K562 (cell line): ENCODE data around the gene RASGRP1. TPM values are rescaled to one million over a fixed set of nuclear protein-coding genes. Genes with fewer than 3 reads are reported as not detected.

Experiments used
- ATAC-seq: fragments of 200-7000 bp; cut with Tn5 transposase; 3 replicates; pipeline ENCODE4 v1.9.1; 2020; ENCODE audit warnings: moderate library complexity
- BruUV-seq: library from RNA; stranded (reverse); fragments of 400-500 nt; replicated peaks from 2 replicates; lab custom pipeline; 2021; lab: Mats Ljungman, UMichigan
- CTCF ChIA-PET: fragments of 300-600 bp; formaldehyde crosslinking; extraction: SDS; loops from one replicate; lab custom pipeline; 2021; ENCODE audit warnings: low intra/inter-chr PET ratio; lab: Yijun Ruan, JAX
- POLR2A ChIA-PET: fragments of 300-600, 350-650 bp; sonication (Branson Sonifier 250); formaldehyde crosslinking; extraction: SDS; loops from one replicate; lab custom pipeline; 2021; ENCODE audit warnings: antibody characterized with exemption, inconsistent platforms; lab: Yijun Ruan, JAX
- DNase-seq, 4 experiments: peaks; one replicate each; pipeline versions ENCODE4 v3.0.0 to v3.0.0-alpha.2; 2011 to 2018; ENCODE audit warnings: low spot score in 3 of 4, mixed read lengths in 3 of 4; ENCODE audit errors: extremely low read depth in 1 of 4
- FAIRE-seq: peaks from 2 replicates; lab custom pipeline; 2011; peaks lifted over from hg19 to GRCh38; lab: Jason Lieb, UNC
- H2AFZ ChIP-seq: 2 replicates; pipeline ENCODE4 v1.6.0; 2011; ENCODE audit warnings: low read depth, low read length, control low read depth, inconsistent platforms
- H3K27ac ChIP-seq: fragments of 200-600 bp; 3 replicates; pipeline ENCODE4 v1.8.0; 2011; ENCODE audit warnings: low read depth, mild to moderate bottlenecking, control low read depth, inconsistent platforms, low read length, moderate library complexity, mixed read lengths; ENCODE audit errors: extremely low read depth
- H3K27me3 ChIP-seq, 2 experiments: fragments of 300-600 bp in 1 of 2; 2 replicates in 1 of 2; 3 replicates in 1 of 2; pipeline versions ENCODE4 v1.6.0 to v1.8.0; 2011; ENCODE audit warnings: inconsistent platforms in 2 of 2, low read length in 2 of 2, mild to moderate bottlenecking in 1 of 2, mixed read lengths in 1 of 2, moderate library complexity in 1 of 2; ENCODE audit not compliant: control insufficient read depth in 2 of 2, insufficient read depth in 2 of 2
- H3K36me3 ChIP-seq: fragments of 300-600 bp; 3 replicates; pipeline ENCODE4 v1.8.0; 2011; ENCODE audit warnings: mild to moderate bottlenecking, low read length, inconsistent platforms; ENCODE audit not compliant: control insufficient read depth, insufficient read depth
- H3K4me1 ChIP-seq, 2 experiments: fragments of 200-600 bp in 1 of 2; replicated peaks in 1 of 2; 2 replicates in 1 of 2; 3 replicates in 1 of 2; pipeline versions ENCODE4 v1.5.1 to v1.8.0; 2011; ENCODE audit warnings: inconsistent platforms in 2 of 2, low read length in 2 of 2, mild to moderate bottlenecking in 1 of 2, mixed read lengths in 1 of 2, moderate library complexity in 1 of 2; ENCODE audit not compliant: control insufficient read depth in 2 of 2, insufficient read depth in 2 of 2
- H3K4me2 ChIP-seq: 2 replicates; pipeline ENCODE4 v1.6.1; 2011; ENCODE audit warnings: low read length, control low read depth, inconsistent platforms, mixed read lengths; ENCODE audit not compliant: insufficient read depth
- H3K4me3 ChIP-seq: fragments of 200-600 bp; sonication (generic), shearing (Covaris generic); 2 replicates; pipeline ENCODE4 v1.5.1; 2016; ENCODE audit warnings: control low read depth, inconsistent platforms
- H3K79me2 ChIP-seq: fragments of 200-600 bp; 3 replicates; pipeline ENCODE4 v1.8.0; 2011; ENCODE audit warnings: low read length, inconsistent platforms; ENCODE audit not compliant: control insufficient read depth, insufficient read depth
- H3K9ac ChIP-seq, 2 experiments: 2 replicates each; pipeline versions ENCODE4 v1.6.0 to v1.6.1; 2011; ENCODE audit warnings: low read depth in 2 of 2, low read length in 2 of 2, control low read depth in 1 of 2, inconsistent platforms in 1 of 2, mild to moderate bottlenecking in 1 of 2, mixed read lengths in 1 of 2; ENCODE audit not compliant: insufficient read depth in 1 of 2
- H3K9me1 ChIP-seq: one replicate; pipeline ENCODE4 v1.6.0; 2011; ENCODE audit warnings: inconsistent platforms, mild to moderate bottlenecking, low read length, moderate library complexity; ENCODE audit not compliant: control insufficient read depth, insufficient read depth
- H3K9me3 ChIP-seq: replicated peaks from 2 replicates; pipeline ENCODE4 v1.5.1; 2011; ENCODE audit warnings: low read depth, low read length, inconsistent platforms; ENCODE audit not compliant: control insufficient read depth, insufficient read depth
- H4K20me1 ChIP-seq: replicated peaks from 2 replicates; pipeline ENCODE4 v1.6.1; 2011; ENCODE audit warnings: low read length, inconsistent platforms, mixed read lengths; ENCODE audit not compliant: control insufficient read depth, insufficient read depth
- IRF2 ChIP-seq: sonication (generic); formaldehyde crosslinking; IDR thresholded peaks from 2 replicates; pipeline ENCODE4 v1.8.1; 2022; ENCODE audit warnings: mild to moderate bottlenecking, missing genetic modification reagents
- NEUROD1 ChIP-seq: fragments of 150-350 bp; IDR thresholded peaks from 2 replicates; pipeline ENCODE4 v1.6.1; 2014; ENCODE audit warnings: borderline replicate concordance, low read length, low read depth; ENCODE audit not compliant: partially characterized antibody
- NFIC ChIP-seq: fragments of 450-650 bp; IDR thresholded peaks from 2 replicates; pipeline ENCODE4 v1.6.1; 2017; ENCODE audit warnings: mild to moderate bottlenecking, inconsistent platforms
- NKRF ChIP-seq: fragments of 450-650 bp; IDR thresholded peaks from 2 replicates; pipeline ENCODE4 v1.6.1; 2016; ENCODE audit warnings: borderline replicate concordance
- NR3C1 ChIP-seq: sonication (generic); formaldehyde crosslinking; IDR thresholded peaks from 2 replicates; pipeline ENCODE4 v1.8.1; 2022; ENCODE audit warnings: missing genetic modification reagents
- SMARCA4 ChIP-seq: fragments of 450-650 bp; IDR thresholded peaks from 2 replicates; pipeline ENCODE4 v1.6.1; 2016
- TSC22D4 ChIP-seq: fragments of 450-650 bp; IDR thresholded peaks from 2 replicates; pipeline ENCODE4 v1.6.1; 2016; ENCODE audit warnings: missing genetic modification characterization, missing biosample characterization, control low read depth
- ZNF232 ChIP-seq: sonication (generic); formaldehyde crosslinking; IDR thresholded peaks from 2 replicates; pipeline ENCODE4 v1.8.0; 2022; ENCODE audit warnings: mild to moderate bottlenecking, missing genetic modification reagents
- ZNF699 ChIP-seq: fragments of 250-450 bp; sonication (Bioruptor Pico); IDR thresholded peaks from 2 replicates; pipeline ENCODE4 v1.8.0; 2021; ENCODE audit warnings: mild to moderate bottlenecking, moderate library complexity; ENCODE audit not compliant: insufficient replicate concordance
- ZSCAN29 ChIP-seq: fragments of 450-650 bp; IDR thresholded peaks from 2 replicates; pipeline ENCODE4 v1.6.1; 2017
- WGBS: fragments of 100-300 bp; shearing (Covaris generic); methylation state at CpG from one replicate; pipeline ENCODE4 v1.1.6; 2016; ENCODE audit warnings: low coverage, mixed read lengths; ENCODE audit not compliant: insufficient coverage; ENCODE audit errors: missing lambda C conversion rate; 5-methylcytosine and 5-hydroxymethylcytosine counted together
- in situ Hi-C: fragments of 300-500 bp; cut with MboI; formaldehyde crosslinking; loops from 4 replicates; pipeline ENCODE4 v1.15.0; 2018; ENCODE audit warnings: inconsistent platforms, mixed read lengths
- intact Hi-C: fragments of 100-400 bp; cut with micrococcal nuclease; formaldehyde crosslinking; loops from 2 replicates; pipeline ENCODE4 v1.14.2; 2022
- polyA plus RNA-seq, 8 experiments: library from polyadenylated mRNA; depleted of rRNA in 4 of 8; stranded (reverse) in 5 of 8; unstranded in 3 of 8; fragments of >200 nt; fragmentation: Nextera tagmentation in 2 of 8; fragmentation: Illumina TruSeq in 1 of 8; extraction: Ambion mirVana in 2 of 8; extraction: Trizol in 1 of 8; gene quantifications; 2 replicates each; pipeline versions ENCODE4 v1.2.1 to v1.2.3, GENCODE V29; 2011 to 2014; ENCODE audit warnings: inconsistent platforms in 1 of 8, missing spikeins in 1 of 8
- total RNA-seq, 7 experiments: library from RNA; depleted of rRNA in 6 of 7; stranded (reverse); fragments of >200 nt in 6 of 7; fragmentation: Illumina TruSeq in 2 of 7; extraction: Trizol in 2 of 7; gene quantifications; 2 replicates each; pipeline versions ENCODE4 v1.2.1 to v1.2.3, GENCODE V29; 2011 to 2021; ENCODE audit warnings: low replicate concordance in 1 of 7
- TF ChIP-seq, protein P1 (sequence below), 2 experiments: fragments of 450-650 bp; IDR thresholded peaks; 2 replicates each; pipeline ENCODE4 v1.6.1; 2016; ENCODE audit warnings: mild to moderate bottlenecking in 2 of 2, borderline replicate concordance in 1 of 2, low read depth in 1 of 2, moderate library complexity in 1 of 2
- TF ChIP-seq, protein P2 (sequence below): fragments of 450-650 bp; formaldehyde crosslinking; IDR thresholded peaks from 2 replicates; pipeline ENCODE4 v1.4.0; 2020; ENCODE audit warnings: mild to moderate bottlenecking, moderate library complexity

RASGRP1 gene
- total and polyA plus RNA-seq, 9 of the 15 experiments (the other 6 are each of a cell fraction or from before 2014, with no cell fraction given), result 0.14 to 0.72 (median 0.31) TPM

DNA sequence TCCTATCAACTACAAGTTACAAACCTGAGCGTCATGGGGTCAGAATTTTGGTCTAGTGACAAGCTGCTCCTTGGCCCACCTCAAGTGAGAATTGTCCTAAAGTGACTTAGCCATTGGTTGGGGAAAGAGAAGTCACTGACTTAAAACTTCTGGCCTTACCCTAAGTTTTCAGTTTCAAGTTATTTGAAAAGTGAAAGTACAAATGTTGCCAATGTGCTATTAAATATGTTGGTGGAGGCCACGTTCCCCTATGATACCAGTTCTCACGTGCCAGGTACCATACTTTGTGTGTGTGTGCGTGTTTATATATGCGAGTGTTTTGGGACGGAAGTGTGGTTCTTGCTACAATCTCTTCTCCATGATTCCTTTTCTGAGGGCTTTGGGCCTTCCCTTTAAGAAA lies 22.6 kb upstream of the RASGRP1 start:
- intact Hi-C loops, result no loop called here
- Histone ChIP-seq H3K79me2 (no peaks in the 10 kb centered on the region), H2AFZ (peak overlapping the region; percentile 5; the same call in 1 of the 2 replicates), H3K4me2 (no peak overlapping the region), H3K36me3 (no peaks in the 10 kb centered on the region), H3K4me3 (no peak overlapping the region), H3K9me1 (no peaks in the 10 kb centered on the region), H3K9ac (no peak overlapping the region), H3K9me3 (no peaks in the 10 kb centered on the region), H4K20me1 (no peaks in the 10 kb centered on the region), H3K4me1 (peaks cover 3 to 15% of the 10 kb centered on the region in 2 experiments; a peak in 3 of 5 replicates), H3K27me3 (no peaks in the 10 kb centered on the region), H3K27ac (no peak overlapping the region)
- FAIRE-seq, result no peak
- CTCF ChIA-PET, result no interaction called here
- no TSS peak for BruUV-seq
- POLR2A ChIA-PET, result interaction anchor here (0.8 kb wide), 1 partner anchor 13 kb away, joined by 3 read pairs; no protein-coding TSS in a partner anchor
- ATAC-seq, result no peak
- WGBS, result 56% methylated on average over 6 of the region's 6 CpGs
- in situ Hi-C loops, result no loop called here
- no peak for DNase-seq
- TF ChIP-seq, protein P1, sequence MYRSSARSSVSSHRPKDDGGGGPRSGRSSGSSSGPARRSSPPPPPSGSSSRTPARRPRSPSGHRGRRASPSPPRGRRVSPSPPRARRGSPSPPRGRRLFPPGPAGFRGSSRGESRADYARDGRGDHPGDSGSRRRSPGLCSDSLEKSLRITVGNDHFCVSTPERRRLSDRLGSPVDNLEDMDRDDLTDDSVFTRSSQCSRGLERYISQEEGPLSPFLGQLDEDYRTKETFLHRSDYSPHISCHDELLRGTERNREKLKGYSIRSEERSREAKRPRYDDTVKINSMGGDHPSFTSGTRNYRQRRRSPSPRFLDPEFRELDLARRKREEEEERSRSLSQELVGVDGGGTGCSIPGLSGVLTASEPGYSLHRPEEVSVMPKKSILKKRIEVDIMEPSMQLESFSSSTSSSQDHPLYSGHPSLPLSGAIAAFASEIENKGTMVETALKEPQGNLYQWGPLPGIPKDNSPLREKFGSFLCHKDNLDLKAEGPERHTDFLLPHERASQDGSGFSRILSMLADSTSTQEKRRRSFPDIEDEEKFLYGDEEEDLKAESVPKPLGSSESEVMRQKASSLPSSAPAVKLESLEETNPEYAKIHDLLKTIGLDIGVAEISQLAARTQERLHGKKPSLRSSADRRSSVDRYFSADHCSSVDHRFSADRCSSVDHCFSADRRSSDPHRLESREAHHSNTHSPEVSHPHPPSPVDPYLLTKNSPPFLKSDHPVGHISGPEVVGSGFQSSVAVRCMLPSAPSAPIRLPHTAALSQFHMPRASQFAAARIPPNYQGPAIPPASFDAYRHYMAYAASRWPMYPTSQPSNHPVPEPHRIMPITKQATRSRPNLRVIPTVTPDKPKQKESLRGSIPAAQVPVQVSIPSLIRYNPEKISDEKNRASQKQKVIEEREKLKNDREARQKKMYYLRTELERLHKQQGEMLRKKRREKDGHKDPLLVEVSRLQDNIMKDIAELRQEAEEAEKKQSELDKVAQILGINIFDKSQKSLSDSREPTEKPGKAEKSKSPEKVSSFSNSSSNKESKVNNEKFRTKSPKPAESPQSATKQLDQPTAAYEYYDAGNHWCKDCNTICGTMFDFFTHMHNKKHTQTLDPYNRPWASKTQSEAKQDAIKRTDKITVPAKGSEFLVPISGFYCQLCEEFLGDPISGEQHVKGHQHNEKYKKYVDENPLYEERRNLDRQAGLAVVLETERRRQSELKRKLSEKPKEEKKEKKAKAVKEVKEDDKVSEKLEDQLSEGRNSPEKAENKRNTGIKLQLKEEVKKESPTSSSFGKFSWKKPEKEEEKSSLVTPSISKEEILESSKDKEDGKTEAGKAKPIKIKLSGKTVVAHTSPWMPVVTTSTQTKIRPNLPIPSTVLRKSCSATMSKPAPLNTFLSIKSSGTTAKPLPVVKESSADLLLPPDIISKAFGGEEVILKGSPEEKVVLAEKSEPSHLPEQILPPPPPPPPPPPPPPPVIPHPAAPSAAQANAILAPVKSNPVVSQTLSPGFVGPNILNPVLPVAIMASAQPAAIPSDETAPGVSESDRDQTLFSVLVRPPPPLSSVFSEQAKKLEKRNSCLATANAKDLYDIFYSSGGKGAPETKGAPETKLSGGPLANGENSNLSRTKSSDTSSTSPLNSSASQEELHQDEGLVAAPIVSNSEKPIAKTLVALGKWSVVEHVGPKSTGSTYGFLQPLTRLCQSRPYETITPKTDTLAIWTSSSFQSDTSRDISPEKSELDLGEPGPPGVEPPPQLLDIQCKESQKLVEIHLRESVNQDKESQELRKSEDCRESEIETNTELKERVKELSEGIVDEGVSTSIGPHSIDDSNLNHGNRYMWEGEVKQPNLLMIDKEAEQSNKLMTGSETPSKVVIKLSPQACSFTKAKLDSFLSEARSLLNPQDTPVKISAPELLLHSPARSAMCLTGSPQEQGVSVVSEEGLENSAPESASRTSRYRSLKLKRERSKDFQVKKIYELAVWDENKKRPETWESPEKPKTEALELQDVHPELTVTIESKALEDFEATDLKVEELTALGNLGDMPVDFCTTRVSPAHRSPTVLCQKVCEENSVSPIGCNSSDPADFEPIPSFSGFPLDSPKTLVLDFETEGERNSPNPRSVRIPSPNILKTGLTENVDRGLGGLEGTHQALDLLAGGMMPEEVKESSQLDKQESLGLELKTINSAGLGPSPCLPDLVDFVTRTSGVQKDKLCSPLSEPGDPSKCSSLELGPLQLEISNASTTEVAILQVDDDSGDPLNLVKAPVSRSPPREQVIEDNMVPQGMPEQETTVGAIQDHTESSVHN (IDR thresholded peaks at IDR 0.05; ENCODE audit: borderline replicate concordance in 1 of 2, low read depth in 1 of 2), result no peak
- TF ChIP-seq ZSCAN29, result no peak
- no peak for TF ChIP-seq NKRF
- no peak for TF ChIP-seq TSC22D4 (tag)
- TF ChIP-seq NFIC, result no peak
- no peak for TF ChIP-seq SMARCA4
- no peak for TF ChIP-seq NEUROD1
- TF ChIP-seq ZNF232 (CRISPR knock-in tag), result no peak
- TF ChIP-seq IRF2, result no peak
- TF ChIP-seq, protein P2, sequence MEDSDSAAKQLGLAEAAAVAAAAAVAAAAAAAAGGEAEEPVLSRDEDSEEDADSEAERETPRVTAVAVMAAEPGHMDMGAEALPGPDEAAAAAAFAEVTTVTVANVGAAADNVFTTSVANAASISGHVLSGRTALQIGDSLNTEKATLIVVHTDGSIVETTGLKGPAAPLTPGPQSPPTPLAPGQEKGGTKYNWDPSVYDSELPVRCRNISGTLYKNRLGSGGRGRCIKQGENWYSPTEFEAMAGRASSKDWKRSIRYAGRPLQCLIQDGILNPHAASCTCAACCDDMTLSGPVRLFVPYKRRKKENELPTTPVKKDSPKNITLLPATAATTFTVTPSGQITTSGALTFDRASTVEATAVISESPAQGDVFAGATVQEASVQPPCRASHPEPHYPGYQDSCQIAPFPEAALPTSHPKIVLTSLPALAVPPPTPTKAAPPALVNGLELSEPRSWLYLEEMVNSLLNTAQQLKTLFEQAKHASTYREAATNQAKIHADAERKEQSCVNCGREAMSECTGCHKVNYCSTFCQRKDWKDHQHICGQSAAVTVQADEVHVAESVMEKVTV (CRISPR knock-in tag), result no peak
- no peak for TF ChIP-seq NR3C1 (CRISPR knock-in tag)
- TF ChIP-seq ZNF699 (CRISPR knock-in tag), result no peak
